ENCODE results near the gene SCCPDH.

SCCPDH gene

DNA sequence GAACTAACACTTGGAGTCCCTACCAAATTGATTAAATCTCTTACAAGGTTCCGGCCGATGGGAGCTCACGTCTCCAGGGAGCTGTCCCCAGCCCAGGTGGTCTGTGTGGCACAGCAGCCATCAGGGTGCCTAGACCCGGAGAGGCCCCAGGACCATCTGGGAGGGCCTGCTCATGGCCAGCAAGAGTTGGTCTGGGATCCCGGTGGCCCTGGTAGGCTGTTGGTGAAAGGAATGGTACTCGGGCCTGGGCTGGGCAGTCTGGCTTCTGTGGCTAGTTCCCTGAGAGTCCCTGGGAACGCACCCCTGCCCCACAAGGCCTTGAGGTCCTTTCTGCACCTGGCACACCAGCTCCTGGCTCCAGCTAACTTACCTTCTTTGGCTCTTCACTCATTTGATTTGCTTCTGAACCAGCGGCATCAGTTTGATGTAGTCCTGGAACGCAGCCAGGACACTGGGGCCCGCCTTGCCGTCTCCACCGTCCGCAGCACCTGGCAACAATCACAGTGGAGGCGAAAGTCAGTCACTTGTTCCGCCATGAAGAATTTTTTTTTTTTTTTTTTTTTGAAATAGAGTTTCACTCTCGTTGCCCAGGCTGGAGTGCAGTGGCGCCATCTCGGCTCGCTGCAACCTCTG, 62.5 kb downstream of the SCCPDH start:
- DNase-seq, result no peak

- no peak for DNase-seq
Measured at GRCh38 chr1:246787781-246788513, 63.7 kb downstream of the SCCPDH start.

DNA sequence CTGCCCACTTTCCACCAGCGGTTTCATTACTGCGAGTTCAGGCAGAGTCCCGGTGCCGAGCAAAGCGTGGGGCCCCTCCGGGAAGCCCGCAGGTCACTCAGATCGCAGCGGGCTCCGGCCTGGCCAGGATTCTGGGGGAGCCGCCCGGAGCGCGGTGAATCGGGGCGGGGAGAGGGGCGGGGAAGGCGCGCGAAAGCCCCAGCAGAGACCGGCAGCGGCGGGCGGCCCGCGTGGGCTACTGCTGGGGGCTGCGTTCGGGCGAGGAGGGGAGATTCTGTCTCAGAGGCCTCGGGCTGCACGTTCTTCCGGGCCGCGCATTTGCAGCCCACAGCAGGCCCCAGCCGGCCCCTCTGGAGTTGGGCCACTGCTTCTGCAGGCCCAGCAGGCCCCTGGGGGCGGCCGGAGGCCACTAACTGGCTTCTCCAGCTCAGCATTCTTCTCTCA, 64.7 kb downstream of the SCCPDH start:
- DNase-seq, result no peak

DNA sequence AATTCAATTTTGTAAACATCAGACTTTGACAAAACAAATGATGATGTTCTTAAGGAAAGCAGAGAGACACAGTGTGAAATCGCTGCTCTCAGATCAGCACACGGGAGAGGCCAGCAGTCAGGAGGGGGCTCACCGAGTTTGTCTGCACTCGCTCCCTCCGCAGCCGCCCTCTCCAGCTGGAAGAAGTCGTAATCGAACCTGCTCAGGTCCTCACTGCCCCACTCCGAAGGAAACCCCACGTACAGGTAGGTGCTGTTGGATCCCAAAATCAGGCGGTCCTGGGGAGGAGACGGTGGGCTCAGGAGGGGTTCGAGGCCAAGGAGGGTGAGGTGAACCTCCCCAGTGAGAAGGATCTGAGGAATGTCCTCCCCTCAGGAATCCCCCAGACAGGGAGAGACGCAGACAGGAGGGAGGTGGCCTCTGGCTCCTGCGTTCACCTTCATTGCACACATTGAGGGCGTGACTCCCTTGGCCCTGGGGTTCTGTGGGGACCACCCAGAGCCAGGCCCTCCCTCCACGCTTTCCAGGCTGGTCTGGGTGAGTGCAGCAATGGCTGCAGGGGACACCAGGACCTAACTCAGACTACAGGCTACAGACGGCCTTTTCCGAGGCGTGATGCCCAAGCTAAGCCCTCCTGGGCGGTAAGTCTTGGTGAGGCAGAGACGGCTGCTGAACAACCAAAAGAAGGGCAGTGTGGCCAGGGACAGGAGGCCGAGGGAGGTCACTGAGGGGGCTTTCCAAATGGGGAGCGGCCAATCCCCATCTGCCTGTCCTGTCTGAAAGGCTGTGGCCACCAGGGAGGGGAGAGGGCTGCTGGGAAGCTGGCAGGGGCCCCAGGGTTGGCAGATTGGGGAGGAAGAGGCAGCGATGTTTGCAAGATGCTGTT, 65.5 kb downstream of the SCCPDH start:
- no peak for DNase-seq

DNA sequence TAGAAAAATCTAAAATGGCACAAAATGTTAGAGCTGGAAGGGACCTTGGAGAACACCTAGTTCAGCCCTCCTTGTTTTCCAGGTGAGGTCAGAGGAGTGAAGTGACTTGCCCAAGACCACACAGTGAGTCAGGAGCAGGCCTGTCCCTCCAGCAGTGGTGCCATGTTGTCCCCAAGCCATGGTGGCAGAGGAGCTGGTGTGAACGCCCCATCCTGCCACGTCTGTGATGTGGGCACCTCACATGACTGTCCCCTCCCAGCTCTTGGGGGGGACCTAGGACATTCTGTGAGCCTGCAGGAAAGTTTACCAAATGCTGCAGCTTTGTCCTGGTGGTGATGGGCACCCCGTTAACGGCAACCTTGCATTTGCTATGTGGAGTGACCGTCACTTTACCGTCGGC, 66.2 kb downstream of the SCCPDH start:
- DNase-seq, result no peak

GRCh38 chr1:246790833-246791232, 66.6 kb downstream of the SCCPDH start:
- DNase-seq, result no peak

DNA sequence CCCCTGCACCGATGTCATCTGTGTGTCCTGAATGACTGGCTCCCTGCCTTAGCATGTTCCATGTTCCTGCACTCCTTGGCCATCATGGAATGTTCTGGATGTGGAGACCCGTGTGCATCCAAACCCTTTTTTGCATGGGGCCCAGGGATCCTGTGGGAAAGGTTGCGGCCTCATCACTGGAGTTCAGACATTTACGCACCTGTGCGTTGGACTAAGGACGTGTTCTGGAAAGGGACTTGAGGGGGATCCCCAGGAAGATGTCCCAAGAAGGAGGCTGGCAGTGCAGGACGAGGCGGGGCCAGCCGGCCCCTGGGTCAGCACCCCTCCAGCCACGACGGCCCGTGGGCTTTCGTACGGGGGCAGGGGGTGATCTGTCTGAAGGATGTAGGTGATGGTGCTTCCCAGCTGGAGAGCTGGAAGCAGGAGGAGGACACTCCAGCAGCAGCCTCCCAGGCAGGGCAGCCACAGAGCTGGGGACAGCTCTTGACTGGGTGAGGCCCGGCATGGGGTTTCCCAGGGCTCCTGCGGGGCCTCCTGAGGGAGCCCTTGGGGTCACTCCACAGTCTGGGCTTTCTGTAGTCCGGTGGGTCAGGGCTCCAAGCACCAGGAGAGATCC, 67.2 kb downstream of the SCCPDH start:
- no peak for DNase-seq

GRCh38 chr1:246792603-246793002, 68.4 kb downstream of the SCCPDH start:
- DNase-seq, result no peak

GRCh38 chr1:246793356-246793896, 69.2 kb downstream of the SCCPDH start:
- DNase-seq, result no peak

DNA sequence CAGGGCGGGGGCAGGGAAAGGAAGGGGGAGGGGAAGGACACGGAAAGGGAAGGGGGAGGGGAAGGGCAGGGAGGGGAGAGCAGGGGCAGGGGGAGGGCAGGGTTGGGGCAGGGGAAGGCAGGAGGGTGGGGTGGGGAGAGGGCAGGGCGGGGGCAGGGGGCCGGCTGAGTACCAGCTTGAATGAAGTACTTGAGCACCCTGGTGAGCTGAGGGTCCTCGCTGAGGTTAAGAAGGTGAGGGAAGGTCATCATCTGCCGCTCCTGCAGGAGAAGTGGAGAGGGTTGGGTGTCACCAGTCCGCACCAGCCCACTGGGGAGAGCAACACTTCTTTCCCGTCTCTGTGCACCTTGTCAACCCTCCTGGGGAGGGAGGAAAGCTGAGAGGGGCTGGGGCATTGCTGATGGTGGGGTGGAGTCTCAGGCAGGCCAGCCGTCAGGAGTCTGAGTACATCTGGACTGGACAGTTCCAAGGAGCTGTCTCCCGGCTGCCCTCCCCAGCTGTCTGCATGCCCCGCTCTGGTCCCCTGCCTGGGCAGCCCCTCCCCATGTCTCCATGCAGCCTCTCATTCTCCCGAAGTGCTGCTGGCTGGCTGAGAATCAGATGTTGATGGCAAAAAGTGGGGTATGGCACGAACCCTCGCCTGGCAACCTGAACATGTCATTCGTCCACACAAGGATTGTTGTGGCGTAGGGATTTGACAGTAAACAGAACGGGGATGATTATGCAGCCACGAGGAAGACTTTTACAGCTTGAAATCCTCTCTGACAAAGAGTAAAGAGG, 70.0 kb downstream of the SCCPDH start:
- DNase-seq, result no peak

DNA sequence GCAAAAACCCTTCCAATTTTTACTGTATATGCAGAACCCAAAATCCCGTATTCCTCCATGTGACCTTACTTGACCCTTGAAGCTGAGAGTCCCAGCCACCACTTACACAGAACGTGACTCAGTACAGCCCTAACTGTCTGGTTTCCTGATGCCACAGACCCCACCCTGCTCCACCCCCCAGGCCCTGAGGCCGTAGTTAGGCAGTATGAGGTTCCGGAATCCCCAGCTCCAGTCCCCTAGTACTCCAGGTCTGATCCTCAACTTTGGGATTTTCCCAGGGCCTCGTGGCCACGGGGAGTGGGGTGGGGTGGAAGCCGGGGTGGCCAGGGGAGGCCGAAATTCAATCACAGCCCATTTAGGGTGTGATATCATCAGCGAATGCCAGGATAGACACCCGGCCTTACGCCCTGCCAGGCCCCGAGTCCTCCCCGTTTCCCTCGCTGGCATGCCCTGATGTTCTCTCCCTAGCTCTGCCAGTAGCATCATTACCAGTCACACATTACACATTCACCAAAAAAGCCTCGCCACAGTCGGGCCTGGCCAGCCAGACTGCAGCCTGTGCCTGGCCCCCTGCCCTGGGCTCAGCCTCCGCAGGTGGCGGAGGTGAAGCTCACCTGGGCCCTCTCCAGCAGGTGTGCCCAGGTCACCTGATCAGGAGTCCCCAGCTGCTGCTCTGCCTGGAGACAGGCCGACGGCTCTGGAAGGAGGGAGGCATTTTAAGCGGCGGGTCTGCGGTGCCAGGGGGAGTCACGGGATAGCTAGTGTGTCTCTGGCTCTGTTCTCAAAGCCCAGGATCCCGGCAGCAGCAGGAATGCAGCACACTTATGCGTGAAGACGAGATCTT, 70.8 kb downstream of the SCCPDH start:
- no peak for DNase-seq

DNA sequence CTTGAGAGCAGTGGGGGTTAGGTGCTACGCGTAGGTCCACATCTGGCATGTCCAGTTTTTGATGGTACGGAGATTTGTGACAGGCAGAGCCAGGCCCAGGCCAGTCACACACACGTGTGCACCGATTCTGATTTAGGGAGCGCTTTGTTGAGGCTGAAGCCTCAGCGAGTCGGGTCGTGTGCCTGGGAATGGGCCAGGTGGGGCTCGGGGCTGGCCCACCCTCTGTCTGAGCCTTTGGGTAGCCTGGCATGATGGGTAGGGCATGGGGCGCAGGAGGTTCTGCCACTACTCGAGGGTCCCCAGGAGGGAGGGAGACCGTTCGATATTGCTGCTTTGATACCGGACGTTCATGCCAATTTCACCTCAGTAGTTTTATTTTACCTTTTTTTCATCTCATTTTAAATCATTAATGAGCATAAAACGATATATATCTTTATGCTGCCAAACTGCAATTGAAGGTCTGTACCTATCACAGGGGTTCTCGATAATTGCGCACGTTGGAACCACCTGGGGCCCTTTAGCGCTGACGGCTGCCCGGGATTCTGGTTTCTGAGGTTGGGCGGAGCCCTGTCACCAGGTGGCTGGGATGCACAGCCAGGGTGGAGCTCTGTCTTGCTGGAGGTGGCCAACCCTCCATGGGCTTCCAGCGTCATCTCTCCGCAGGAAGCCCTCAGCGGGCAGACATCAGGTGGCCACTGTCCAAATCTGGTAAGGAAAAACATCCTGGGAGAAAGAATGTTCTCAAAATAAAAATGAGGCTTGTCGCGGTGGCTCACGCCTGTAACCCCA, 71.9 kb downstream of the SCCPDH start:
- DNase-seq, result no peak

DNA sequence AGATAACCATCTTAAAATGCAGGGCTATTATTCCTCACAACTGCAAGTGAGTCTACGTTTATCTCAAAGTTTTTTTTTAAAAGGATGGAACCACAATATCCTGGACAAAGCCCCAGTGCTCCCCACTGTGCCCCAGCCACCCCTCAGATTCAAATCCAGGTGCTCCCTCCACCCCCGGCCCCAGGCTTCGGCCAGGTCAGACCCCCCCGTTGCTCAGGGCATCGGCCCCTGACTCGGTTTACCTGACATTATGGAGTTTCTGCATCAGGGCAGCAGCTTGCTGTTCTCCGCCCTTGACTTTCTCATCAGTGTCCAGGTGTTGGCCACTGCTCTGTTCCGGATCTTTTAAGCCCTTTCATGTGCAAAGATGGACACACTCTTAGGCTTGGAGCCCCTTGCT, 72.9 kb downstream of the SCCPDH start:
- DNase-seq, result no peak

DNA sequence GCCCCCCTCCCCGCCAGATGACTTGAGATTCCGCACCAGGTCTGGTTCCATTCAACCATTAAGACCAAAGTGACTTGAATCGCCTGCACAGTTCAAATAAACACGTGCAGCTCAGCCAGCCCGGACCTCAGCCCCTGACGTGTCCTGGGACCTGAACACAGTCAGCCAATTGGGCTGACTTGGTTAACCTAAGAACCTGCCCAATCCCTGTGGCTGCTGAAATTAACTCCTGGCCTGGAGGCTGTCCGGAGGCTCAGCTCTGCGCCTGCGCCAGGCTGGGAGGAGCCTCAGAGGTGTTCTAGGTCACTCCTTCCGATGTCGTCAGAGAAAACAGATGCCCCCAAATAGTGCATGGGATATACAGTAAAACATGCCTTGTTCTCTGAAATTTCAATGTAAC, 73.4 kb downstream of the SCCPDH start:
- DNase-seq, result no peak

DNA sequence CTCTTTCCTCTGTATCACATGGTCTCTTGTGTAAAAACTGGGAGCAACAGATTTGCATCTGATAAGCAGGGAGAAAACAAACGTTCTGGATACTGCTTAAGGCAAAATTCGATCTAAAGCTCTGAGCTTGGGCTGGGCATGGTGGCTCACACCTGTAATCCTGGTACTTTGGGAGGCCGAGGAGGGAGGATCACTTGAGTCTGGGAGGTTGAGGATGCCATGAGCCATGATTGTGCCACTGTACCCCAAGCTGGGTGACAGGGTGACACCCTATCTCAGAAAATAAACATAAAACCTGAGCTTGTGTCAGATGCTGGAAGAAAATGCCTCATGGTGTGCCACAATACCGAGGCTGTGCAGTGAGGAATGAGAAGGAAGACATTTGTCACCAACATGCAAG, 73.9 kb downstream of the SCCPDH start:
- no peak for DNase-seq

DNA sequence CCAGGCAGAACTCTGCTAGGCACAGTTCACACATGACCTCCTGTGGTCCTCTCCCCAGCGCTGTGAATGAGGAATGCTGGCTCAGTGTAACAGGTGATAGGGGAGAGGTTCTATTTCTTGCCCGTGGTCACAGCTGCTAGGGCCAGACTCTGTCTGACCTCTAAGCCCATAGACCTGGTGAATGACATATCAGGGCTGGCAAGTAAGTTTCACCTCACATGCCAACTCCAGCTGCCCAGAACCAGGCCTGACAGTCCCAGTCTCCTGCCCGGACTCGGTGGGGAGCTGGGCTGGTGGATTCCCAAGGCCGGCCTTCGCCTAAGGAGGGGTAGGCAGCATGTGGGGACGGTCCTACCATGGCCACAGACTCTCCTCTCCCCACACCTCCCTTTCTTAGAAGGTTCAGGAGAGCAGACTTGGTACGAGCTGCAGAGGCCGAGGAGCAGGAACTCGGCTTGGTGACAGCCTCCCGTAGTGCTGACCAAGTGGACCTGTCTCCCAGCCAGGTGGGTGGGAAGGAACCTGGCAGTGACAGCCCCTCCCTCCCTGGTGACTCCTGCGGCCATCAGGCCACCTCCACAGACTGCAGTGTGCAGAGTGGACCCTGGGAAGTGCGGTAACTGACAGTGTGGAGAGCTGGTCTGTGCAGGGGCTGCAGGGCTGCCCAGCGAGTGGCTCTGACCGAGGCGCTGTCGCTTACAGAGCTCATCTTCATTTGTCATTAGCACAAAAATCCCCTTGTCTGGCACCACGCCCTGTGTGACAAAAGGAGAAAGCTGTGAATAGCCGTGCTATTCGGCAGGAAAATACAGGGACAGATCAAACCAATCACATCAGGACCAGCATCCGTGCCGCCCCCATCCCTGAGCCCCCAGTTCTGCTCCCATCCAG, 74.6 kb downstream of the SCCPDH start:
- no peak for DNase-seq

DNA sequence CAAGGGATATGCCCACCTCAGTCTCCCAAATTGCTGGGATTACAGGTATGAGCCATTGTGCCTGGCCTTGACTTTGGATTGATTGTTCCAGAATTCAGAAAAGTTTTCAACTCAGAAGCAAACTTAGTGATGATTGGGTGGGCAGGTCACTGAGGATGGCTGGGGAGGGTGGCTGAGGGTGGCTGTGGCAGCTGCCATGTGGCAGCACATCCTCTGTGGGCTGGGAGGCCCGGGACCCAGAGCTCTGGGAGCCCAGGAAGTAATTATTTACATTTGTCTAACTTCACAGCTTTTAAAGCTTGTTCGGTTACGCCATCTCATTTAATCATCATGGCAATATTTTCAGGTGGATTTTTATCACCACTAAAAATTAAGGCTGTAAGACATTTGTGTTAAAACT, 76.1 kb downstream of the SCCPDH start:
- no peak for DNase-seq

GRCh38 chr1:246800756-246801155, 76.5 kb downstream of the SCCPDH start:
- DNase-seq, result no peak

Data from stimulated activated CD4-positive, alpha-beta T cell treated with anti-CD3 and anti-CD28 coated beads, Interleukin-12 subunit alpha, Interleukin-12 subunit beta, amount 100 ng/mL, for 4 hours (primary cell).